ENCODE data around the gene RAB40AL. TPM values are rescaled to one million over a fixed set of nuclear protein-coding genes. Genes with fewer than 3 reads are reported as not detected.
A peak's percentile ranks its signal among the peaks of the same experiment; 100 is the strongest.

RAB40AL gene
- total RNA-seq, 1 experiment from 2014 or later: 0.97 TPM

DNA sequence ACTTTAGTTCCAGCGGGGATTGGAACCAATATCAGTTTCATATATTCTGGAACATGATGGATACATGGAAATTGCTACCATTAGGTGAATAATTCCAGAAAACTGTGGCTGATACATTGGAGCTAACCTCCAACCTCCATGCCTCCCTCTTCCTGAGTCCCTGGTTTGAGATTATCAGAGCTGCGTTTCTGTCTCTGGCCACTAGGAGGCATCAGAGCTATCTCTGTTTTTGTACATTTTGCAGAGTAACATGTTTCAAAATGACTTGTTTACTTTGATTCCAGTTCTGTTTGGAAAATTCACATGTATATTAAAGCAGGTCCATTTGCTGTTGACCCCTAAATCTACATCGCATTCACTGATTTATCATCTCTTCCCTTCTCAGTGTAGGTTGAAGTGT lies 2.4 kb upstream of the RAB40AL start:
- Histone ChIP-seq H3K4me1 (ENCODE audit: insufficient read depth, low read length, poor library complexity, severe bottlenecking) (no peaks in the 10 kb centered on the region), H3K9me3 (ENCODE audit: low read depth, low read length, poor library complexity, severe bottlenecking) (no peaks in the 10 kb centered on the region), H3K27ac (ENCODE audit: low read depth, low read length, poor library complexity, severe bottlenecking) (no peak overlapping the region), H3K27me3 (replicated peaks; ENCODE audit: insufficient read depth, low read depth, low read length, poor library complexity) (no peaks in the 10 kb centered on the region), H3K4me3 (ENCODE audit: low read depth, low read length, poor library complexity, severe bottlenecking) (no peak overlapping the region), H3K36me3 (ENCODE audit: insufficient read depth, low read length, poor library complexity, severe bottlenecking) (no peaks in the 10 kb centered on the region)
- ChIA-PET CTCF (interaction anchor here (0.5 to 1.2 kb wide), 4 partner anchors 17 to 529 kb away, joined by 3 to 10 read pairs (median 4); no protein-coding TSS in a partner anchor), POLR2A (ENCODE audit: low non-redundant PET) (no interaction called here)
- intact Hi-C loops (cut with micrococcal nuclease; ENCODE audit: unreplicated experiment): no loop called here
- peak; percentile 56 for DNase-seq (ENCODE audit: low spot score)
- BruUV-seq (replicated peaks): no TSS peak
- TF ChIP-seq EZH2 (IDR thresholded peaks at IDR 0.05; ENCODE audit: borderline replicate concordance, low read depth, low read length, poor library complexity, severe bottlenecking): no peak
- peak; percentile 87 for TF ChIP-seq CTCF (conservative IDR thresholded peaks at IDR 0.05; ENCODE audit: low read depth, low read length)

DNA sequence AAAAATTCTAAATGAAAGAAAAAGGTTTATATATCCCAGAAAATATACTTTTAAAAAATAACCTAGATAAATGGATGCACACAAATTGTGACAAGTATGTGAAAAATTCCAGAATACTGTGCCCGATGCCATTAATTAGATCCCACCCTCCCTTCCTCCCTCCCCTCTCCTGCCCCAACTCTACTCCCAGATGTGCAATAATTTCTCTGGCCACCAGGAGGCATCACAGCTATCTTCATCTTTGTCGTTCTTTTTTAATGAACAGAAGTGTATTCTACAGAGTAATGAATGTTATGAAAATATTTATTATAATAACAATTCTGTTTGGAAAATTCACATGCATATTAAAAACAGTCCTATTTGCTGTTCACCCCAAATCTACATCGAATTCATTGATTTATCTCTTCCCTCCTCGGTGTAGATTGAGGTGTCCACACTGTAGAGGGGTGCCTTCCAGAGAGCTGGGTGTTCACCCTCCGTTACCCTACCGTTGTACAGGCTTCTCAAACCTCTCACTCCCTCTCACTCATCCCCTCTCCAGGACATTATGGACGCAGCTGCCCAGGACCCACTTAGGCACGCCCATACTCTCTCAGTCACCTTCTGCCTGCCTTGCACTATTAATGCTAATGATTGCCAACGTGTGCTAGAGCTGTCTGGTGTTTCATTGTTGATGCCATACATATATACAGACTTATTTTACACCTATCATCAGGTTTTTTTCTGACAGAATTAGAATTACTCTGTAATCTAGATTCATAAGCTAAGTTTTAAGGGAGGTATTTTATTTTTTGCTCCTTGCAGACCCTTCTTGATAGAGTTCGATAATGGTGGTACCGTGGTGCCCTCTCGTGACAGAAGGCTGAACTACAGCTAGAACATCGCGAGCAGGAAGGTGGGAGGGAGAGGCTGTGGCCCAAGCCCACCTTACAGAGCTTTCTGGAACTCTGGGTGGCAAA lies 14.1 kb downstream of the RAB40AL start:
- intact Hi-C loops (cut with micrococcal nuclease; ENCODE audit: unreplicated experiment): loop anchor here (2.0 kb wide), 2 partner anchors 206 to 226 kb away; no protein-coding TSS in a partner anchor

DNA sequence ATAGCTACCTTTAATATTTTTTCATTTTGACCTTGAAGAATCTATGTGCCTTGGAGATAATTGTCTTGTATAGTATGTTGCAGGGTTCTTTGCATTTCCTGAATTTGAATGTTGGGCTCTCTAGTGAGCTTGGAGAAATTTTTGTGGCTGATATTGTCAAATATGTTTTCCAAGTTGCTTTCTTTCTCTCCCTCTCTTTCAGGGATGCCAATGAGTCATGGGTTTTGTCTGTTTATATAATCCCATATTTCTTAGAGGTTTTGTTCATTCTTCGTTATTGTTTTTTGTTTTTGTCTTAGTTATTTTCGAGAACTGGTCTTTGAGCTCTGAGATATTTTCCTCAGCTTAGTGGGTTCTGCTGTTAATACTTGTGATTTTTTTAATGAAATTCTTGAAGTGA lies 20.7 kb downstream of the RAB40AL start:
- ChIA-PET CTCF (no interaction called here), POLR2A (ENCODE audit: low non-redundant PET) (no interaction called here)
- Histone ChIP-seq H3K4me3 (ENCODE audit: low read depth, low read length, poor library complexity, severe bottlenecking) (no peak overlapping the region), H3K27me3 (replicated peaks; ENCODE audit: insufficient read depth, low read depth, low read length, poor library complexity) (no peaks in the 10 kb centered on the region), H3K36me3 (ENCODE audit: insufficient read depth, low read length, poor library complexity, severe bottlenecking) (no peaks in the 10 kb centered on the region), H3K4me1 (ENCODE audit: insufficient read depth, low read length, poor library complexity, severe bottlenecking) (no peaks in the 10 kb centered on the region), H3K9me3 (ENCODE audit: low read depth, low read length, poor library complexity, severe bottlenecking) (no peaks in the 10 kb centered on the region), H3K27ac (ENCODE audit: low read depth, low read length, poor library complexity, severe bottlenecking) (no peak overlapping the region)
- BruUV-seq (replicated peaks): no TSS peak
- TF ChIP-seq CTCF (conservative IDR thresholded peaks at IDR 0.05; ENCODE audit: low read depth, low read length) (no peak), EZH2 (IDR thresholded peaks at IDR 0.05; ENCODE audit: borderline replicate concordance, low read depth, low read length, poor library complexity, severe bottlenecking) (no peak)
- intact Hi-C loops (cut with micrococcal nuclease; ENCODE audit: unreplicated experiment): no loop called here
- DNase-seq (ENCODE audit: low spot score): no peak

More for the DNA sequence above, 14.1 kb downstream of the RAB40AL start:
- Histone ChIP-seq H3K4me3 (ENCODE audit: low read depth, low read length, poor library complexity, severe bottlenecking) (peak overlapping the region; percentile 34), H3K36me3 (ENCODE audit: insufficient read depth, low read length, poor library complexity, severe bottlenecking) (no peaks in the 10 kb centered on the region), H3K27me3 (replicated peaks; ENCODE audit: insufficient read depth, low read depth, low read length, poor library complexity) (no peaks in the 10 kb centered on the region), H3K4me1 (ENCODE audit: insufficient read depth, low read length, poor library complexity, severe bottlenecking) (no peaks in the 10 kb centered on the region), H3K27ac (ENCODE audit: low read depth, low read length, poor library complexity, severe bottlenecking) (no peak overlapping the region), H3K9me3 (ENCODE audit: low read depth, low read length, poor library complexity, severe bottlenecking) (no peaks in the 10 kb centered on the region)
- peak; percentile 74 for DNase-seq (ENCODE audit: low spot score)
- POLR2A ChIA-PET (ENCODE audit: low non-redundant PET): no interaction called here
- CTCF ChIA-PET: interaction anchor here (0.5 to 2.2 kb wide), 15 partner anchors 9 to 1454 kb away, joined by 3 to 16 read pairs (median 5); no protein-coding TSS in a partner anchor
- TF ChIP-seq CTCF (conservative IDR thresholded peaks at IDR 0.05; ENCODE audit: low read depth, low read length): peak; percentile 74
- TF ChIP-seq EZH2 (IDR thresholded peaks at IDR 0.05; ENCODE audit: borderline replicate concordance, low read depth, low read length, poor library complexity, severe bottlenecking): no peak
- BruUV-seq (replicated peaks): no TSS peak

All from A673 (cell line).